ENCODE results near the gene RPS6KA2.

Gene RPS6KA2

DNA sequence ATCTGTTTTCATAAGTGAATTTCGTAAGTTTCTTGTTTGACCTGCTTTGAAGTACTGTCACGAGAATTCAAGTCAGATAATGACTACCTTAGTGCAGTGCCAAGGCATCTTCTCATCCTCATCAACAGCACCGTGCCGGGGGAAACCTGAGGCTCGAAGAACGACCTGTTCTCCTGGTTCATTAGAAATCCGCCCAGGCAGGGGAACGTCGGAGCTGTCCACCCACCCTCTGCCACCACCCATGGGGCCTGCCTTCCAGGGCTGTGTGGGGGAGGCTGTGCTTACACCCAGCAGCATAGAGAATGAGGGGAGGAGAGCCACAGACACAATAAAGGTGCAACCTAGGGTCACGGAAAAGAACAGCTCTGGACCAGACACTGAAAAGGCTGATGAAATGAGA, 142.2 kb downstream of the RPS6KA2 start:
- Histone ChIP-seq H3K14ac (ENCODE audit: low read length) (no peak overlapping the region), H2BK120ac (ENCODE audit: insufficient read depth, low read length, poor library complexity) (no peak overlapping the region), H3K36me3 (ENCODE audit: control insufficient read depth in 1 of 2, insufficient read depth in 2 of 2, low read length in 2 of 2) (peaks cover 5 to 10% of the 10 kb centered on the region in 2 experiments), H4K91ac (ENCODE audit: low read depth, low read length) (no peak overlapping the region), H3K79me1 (ENCODE audit: low read length) (no peaks in the 10 kb centered on the region), H3K4ac (ENCODE audit: low read depth, low read length) (no peak overlapping the region), H3K4me1 (ENCODE audit: control insufficient read depth in 1 of 2, insufficient read depth in 2 of 2, low read length in 2 of 2) (peaks cover 6 to 10% of the 10 kb centered on the region in 2 experiments), H2AFZ (ENCODE audit: insufficient read depth, low read length, poor library complexity) (no peak overlapping the region), H3K79me2 (ENCODE audit: control insufficient read depth, insufficient read depth, low read length, poor library complexity) (no peaks in the 10 kb centered on the region), H3K27me3 (ENCODE audit: insufficient read depth, low read length) (no peaks in the 10 kb centered on the region), H4K8ac (ENCODE audit: low read depth, low read length) (no peak overlapping the region), H3K18ac (ENCODE audit: low read length) (no peak overlapping the region), H3K9me3 (ENCODE audit: insufficient read depth, low read depth, low read length) (no peaks in the 10 kb centered on the region), H3K4me2 (ENCODE audit: low read length) (no peak overlapping the region), H4K12ac (ENCODE audit: low read depth, low read length) (no peak overlapping the region), H3K9ac (ENCODE audit: low read length) (no peak overlapping the region), H3K27ac (ENCODE audit: low read depth, low read length) (no peak overlapping the region), H3K23ac (ENCODE audit: low read length) (no peak overlapping the region), H2BK5ac (ENCODE audit: low read depth, low read length, poor library complexity) (no peak overlapping the region), H2BK12ac (ENCODE audit: low read length) (no peak overlapping the region), H3K4me3 (ENCODE audit: low read depth, low read length) (no peak overlapping the region), H2AK5ac (ENCODE audit: low read length) (no peak overlapping the region)
- WGBS (ENCODE audit: extremely low coverage, insufficient coverage, insufficient read length) = no CpG with 5 or more reads among the region's 10 CpGs
- DNase-seq = no peak

- WGBS (ENCODE audit: extremely low coverage, insufficient coverage, insufficient read length) = no CpG with 5 or more reads among the region's 15 CpGs
These were observed 143.3 kb downstream of the RPS6KA2 start for GRCh38 chr6:166483573-166484250.

DNA sequence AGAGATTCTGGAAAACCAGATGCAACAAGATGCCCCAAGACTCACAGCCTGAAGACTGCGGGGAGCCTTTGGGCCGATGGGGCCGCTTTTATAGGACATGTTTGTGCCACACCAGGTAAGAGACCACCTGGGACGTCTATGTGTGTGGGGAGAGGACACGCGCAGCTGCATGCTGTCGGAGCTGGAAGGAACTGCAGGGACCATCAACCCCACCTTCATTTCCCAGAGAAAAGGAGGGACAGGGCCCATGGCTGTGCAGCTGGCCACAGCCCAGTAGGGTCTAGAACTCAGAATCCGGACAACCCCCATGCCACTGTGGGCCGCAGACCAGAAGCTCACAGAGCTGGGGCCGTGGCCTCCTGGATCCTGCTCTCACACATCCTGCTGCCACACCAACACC, 144.0 kb downstream of the RPS6KA2 start:
- H4K12ac ChIP-seq (ENCODE audit: low read depth, low read length) = no peak overlapping the region
- no peak overlapping the region for H3K4me3 ChIP-seq (ENCODE audit: low read depth, low read length)
- no peak overlapping the region for H2AK5ac ChIP-seq (ENCODE audit: low read length)
- H3K9me3 ChIP-seq (ENCODE audit: insufficient read depth, low read depth, low read length) = peaks cover 5% of the 10 kb centered on the region
- WGBS (ENCODE audit: extremely low coverage, insufficient coverage, insufficient read length) = no CpG with 5 or more reads among the region's 10 CpGs
- no peak overlapping the region for H2AFZ ChIP-seq (ENCODE audit: insufficient read depth, low read length, poor library complexity)
- H3K27ac ChIP-seq (ENCODE audit: low read depth, low read length) = no peak overlapping the region
- no peak overlapping the region for H3K18ac ChIP-seq (ENCODE audit: low read length)
- peaks cover 10 to 15% of the 10 kb centered on the region in 2 experiments for H3K36me3 ChIP-seq (ENCODE audit: control insufficient read depth in 1 of 2, insufficient read depth in 2 of 2, low read length in 2 of 2)
- H4K8ac ChIP-seq (ENCODE audit: low read depth, low read length) = no peak overlapping the region
- no peak overlapping the region for H3K14ac ChIP-seq (ENCODE audit: low read length)
- H2BK5ac ChIP-seq (ENCODE audit: low read depth, low read length, poor library complexity) = no peak overlapping the region
- H4K91ac ChIP-seq (ENCODE audit: low read depth, low read length) = no peak overlapping the region
- no peak overlapping the region for H3K4ac ChIP-seq (ENCODE audit: low read depth, low read length)
- no peak overlapping the region for H3K4me2 ChIP-seq (ENCODE audit: low read length)
- no peaks in the 10 kb centered on the region for H3K79me2 ChIP-seq (ENCODE audit: control insufficient read depth, insufficient read depth, low read length, poor library complexity)
- H3K9ac ChIP-seq (ENCODE audit: low read length) = no peak overlapping the region
- peaks cover 6 to 10% of the 10 kb centered on the region in 2 experiments for H3K4me1 ChIP-seq (ENCODE audit: control insufficient read depth in 1 of 2, insufficient read depth in 2 of 2, low read length in 2 of 2)
- no peak overlapping the region for H3K23ac ChIP-seq (ENCODE audit: low read length)
- H3K27me3 ChIP-seq (ENCODE audit: insufficient read depth, low read length) = no peaks in the 10 kb centered on the region
- DNase-seq = no peak
- no peak overlapping the region for H2BK120ac ChIP-seq (ENCODE audit: insufficient read depth, low read length, poor library complexity)
- H2BK12ac ChIP-seq (ENCODE audit: low read length) = no peak overlapping the region
- H3K79me1 ChIP-seq (ENCODE audit: low read length) = no peaks in the 10 kb centered on the region

More at GRCh38 chr6:166483573-166484250, 143.3 kb downstream of the RPS6KA2 start:
- H4K8ac ChIP-seq (ENCODE audit: low read depth, low read length) = no peak overlapping the region
- DNase-seq = no peak
- H3K4me2 ChIP-seq (ENCODE audit: low read length) = no peak overlapping the region
- no peak overlapping the region for H3K4ac ChIP-seq (ENCODE audit: low read depth, low read length)
- H3K4me1 ChIP-seq (ENCODE audit: control insufficient read depth in 1 of 2, insufficient read depth in 2 of 2, low read length in 2 of 2) = peaks cover 6 to 10% of the 10 kb centered on the region in 2 experiments
- H2BK5ac ChIP-seq (ENCODE audit: low read depth, low read length, poor library complexity) = no peak overlapping the region
- no peaks in the 10 kb centered on the region for H3K79me2 ChIP-seq (ENCODE audit: control insufficient read depth, insufficient read depth, low read length, poor library complexity)
- no peak overlapping the region for H3K9ac ChIP-seq (ENCODE audit: low read length)
- no peak overlapping the region for H2BK120ac ChIP-seq (ENCODE audit: insufficient read depth, low read length, poor library complexity)
- no peak overlapping the region for H2AK5ac ChIP-seq (ENCODE audit: low read length)
- no peaks in the 10 kb centered on the region for H3K27me3 ChIP-seq (ENCODE audit: insufficient read depth, low read length)
- H3K79me1 ChIP-seq (ENCODE audit: low read length) = no peaks in the 10 kb centered on the region
- H3K14ac ChIP-seq (ENCODE audit: low read length) = no peak overlapping the region
- no peak overlapping the region for H3K4me3 ChIP-seq (ENCODE audit: low read depth, low read length)
- H3K27ac ChIP-seq (ENCODE audit: low read depth, low read length) = no peak overlapping the region
- no peak overlapping the region for H2BK12ac ChIP-seq (ENCODE audit: low read length)
- no peak overlapping the region for H4K12ac ChIP-seq (ENCODE audit: low read depth, low read length)
- no peak overlapping the region for H4K91ac ChIP-seq (ENCODE audit: low read depth, low read length)
- H2AFZ ChIP-seq (ENCODE audit: insufficient read depth, low read length, poor library complexity) = no peak overlapping the region
- peaks cover 10 to 15% of the 10 kb centered on the region in 2 experiments for H3K36me3 ChIP-seq (ENCODE audit: control insufficient read depth in 1 of 2, insufficient read depth in 2 of 2, low read length in 2 of 2)
- peaks cover 5% of the 10 kb centered on the region for H3K9me3 ChIP-seq (ENCODE audit: insufficient read depth, low read depth, low read length)
- H3K18ac ChIP-seq (ENCODE audit: low read length) = no peak overlapping the region
- H3K23ac ChIP-seq (ENCODE audit: low read length) = no peak overlapping the region

GRCh38 chr6:166478782-166479592, 148.1 kb downstream of the RPS6KA2 start:
- Histone ChIP-seq H3K79me1 (ENCODE audit: low read length) (no peaks in the 10 kb centered on the region), H3K4ac (ENCODE audit: low read depth, low read length) (no peak overlapping the region), H3K4me3 (ENCODE audit: low read depth, low read length) (peak overlapping the region; percentile 51), H3K27me3 (ENCODE audit: insufficient read depth, low read length) (no peaks in the 10 kb centered on the region), H4K12ac (ENCODE audit: low read depth, low read length) (no peak overlapping the region), H2BK12ac (ENCODE audit: low read length) (no peak overlapping the region), H3K9ac (ENCODE audit: low read length) (no peak overlapping the region), H2AK5ac (ENCODE audit: low read length) (no peak overlapping the region), H3K4me2 (ENCODE audit: low read length) (no peak overlapping the region), H3K79me2 (ENCODE audit: control insufficient read depth, insufficient read depth, low read length, poor library complexity) (no peaks in the 10 kb centered on the region), H3K18ac (ENCODE audit: low read length) (no peak overlapping the region), H3K14ac (ENCODE audit: low read length) (no peak overlapping the region), H3K9me3 (ENCODE audit: insufficient read depth, low read depth, low read length) (peaks cover 5% of the 10 kb centered on the region), H3K27ac (ENCODE audit: low read depth, low read length) (no peak overlapping the region), H2AFZ (ENCODE audit: insufficient read depth, low read length, poor library complexity) (no peak overlapping the region), H2BK5ac (ENCODE audit: low read depth, low read length, poor library complexity) (no peak overlapping the region), H3K23ac (ENCODE audit: low read length) (no peak overlapping the region), H3K4me1 (ENCODE audit: control insufficient read depth in 1 of 2, insufficient read depth in 2 of 2, low read length in 2 of 2) (peaks cover 6 to 7% of the 10 kb centered on the region in 2 experiments), H4K8ac (ENCODE audit: low read depth, low read length) (no peak overlapping the region), H3K36me3 (ENCODE audit: control insufficient read depth in 1 of 2, insufficient read depth in 2 of 2, low read length in 2 of 2) (peaks cover 5 to 7% of the 10 kb centered on the region in 2 experiments), H4K91ac (ENCODE audit: low read depth, low read length) (no peak overlapping the region), H2BK120ac (ENCODE audit: insufficient read depth, low read length, poor library complexity) (no peak overlapping the region)
- no CpG with 5 or more reads among the region's 28 CpGs for WGBS (ENCODE audit: extremely low coverage, insufficient coverage, insufficient read length)
- no peak for DNase-seq
